Liver (tissue), 9 donors: Measurements from ENCODE around the gene CD247. TPM values are rescaled to one million over a fixed set of nuclear protein-coding genes. Genes with fewer than 3 reads are reported as not detected.

Experiments used
- DNase-seq: peaks from one replicate; pipeline ENCODE4 v3.0.0-alpha.2; 2017; ENCODE audit warnings: low spot score
- H3K27ac ChIP-seq, 2 donors: one replicate each; pipeline ENCODE4 v1.7.0; 2013; ENCODE audit warnings: inconsistent platforms in 2 of 2, low read length in 2 of 2, control low read depth in 1 of 2, low read depth in 1 of 2, mild to moderate bottlenecking in 1 of 2
- H3K27me3 ChIP-seq, 4 donors: one replicate each; pipeline versions ENCODE4 v1.6.1 to v1.7.0; 2013; ENCODE audit warnings: low read length in 3 of 4, inconsistent platforms in 1 of 4, mild to moderate bottlenecking in 1 of 4, moderate library complexity in 1 of 4; ENCODE audit not compliant: control insufficient read depth in 4 of 4, insufficient read depth in 4 of 4
- H3K36me3 ChIP-seq, 4 donors: one replicate each; pipeline versions ENCODE4 v1.6.1 to v1.7.0; 2013; ENCODE audit warnings: low read length in 3 of 4, mild to moderate bottlenecking in 3 of 4, low read depth in 1 of 4, moderate library complexity in 1 of 4; ENCODE audit not compliant: control insufficient read depth in 4 of 4, insufficient read depth in 3 of 4
- H3K4me1 ChIP-seq, 4 donors: one replicate each; pipeline versions ENCODE4 v1.6.1 to v1.7.0; 2013; ENCODE audit warnings: low read length in 3 of 4, mild to moderate bottlenecking in 3 of 4, moderate library complexity in 1 of 4; ENCODE audit not compliant: control insufficient read depth in 4 of 4, insufficient read depth in 4 of 4
- H3K4me3 ChIP-seq, 3 donors: one replicate each; pipeline versions ENCODE4 v1.6.1 to v1.7.0; 2013; ENCODE audit warnings: low read length in 3 of 3, control low read depth in 1 of 3, low read depth in 1 of 3, mild to moderate bottlenecking in 1 of 3
- H3K9ac ChIP-seq, 2 donors: one replicate each; pipeline ENCODE4 v1.7.0; 2013; ENCODE audit warnings: low read length in 2 of 2, mild to moderate bottlenecking in 2 of 2, moderate library complexity in 2 of 2, control low read depth in 1 of 2, low read depth in 1 of 2
- H3K9me3 ChIP-seq, 4 donors: one replicate each; pipeline versions ENCODE4 v1.6.1 to v1.7.0; 2013; ENCODE audit warnings: low read length in 3 of 4; ENCODE audit not compliant: control insufficient read depth in 4 of 4
- ATF3 ChIP-seq: IDR thresholded peaks from 2 replicates; pipeline ENCODE4 v1.6.1; 2016; ENCODE audit warnings: antibody characterized with exemption
- EGR1 ChIP-seq, 2 donors: IDR thresholded peaks; 2 replicates each; pipeline ENCODE4 v1.6.1; 2016 to 2018; ENCODE audit warnings: antibody characterized with exemption in 2 of 2, low read depth in 2 of 2
- FOXA1 ChIP-seq: IDR thresholded peaks from 2 replicates; pipeline ENCODE4 v1.6.1; 2016; ENCODE audit warnings: antibody characterized with exemption
- FOXA2 ChIP-seq: IDR thresholded peaks from 2 replicates; pipeline ENCODE4 v1.6.1; 2016; ENCODE audit warnings: antibody characterized with exemption
- GABPA ChIP-seq, 2 donors: IDR thresholded peaks in 1 of 2; conservative IDR thresholded peaks in 1 of 2; 2 replicates each; pipeline ENCODE4 v1.6.1; 2016; ENCODE audit warnings: antibody characterized with exemption in 2 of 2, mild to moderate bottlenecking in 1 of 2, moderate library complexity in 1 of 2
- HNF4A ChIP-seq, 2 donors: conservative IDR thresholded peaks; 2 replicates each; pipeline ENCODE4 v1.6.1; 2016; ENCODE audit warnings: antibody characterized with exemption in 2 of 2, mild to moderate bottlenecking in 2 of 2
- HNF4G ChIP-seq: IDR thresholded peaks from 2 replicates; pipeline ENCODE4 v1.6.1; 2016; ENCODE audit warnings: antibody characterized with exemption
- JUND ChIP-seq, 2 donors: IDR thresholded peaks; 2 replicates each; pipeline ENCODE4 v1.6.1; 2016; ENCODE audit warnings: antibody characterized with exemption in 2 of 2
- MAX ChIP-seq: IDR thresholded peaks from 2 replicates; pipeline ENCODE4 v1.6.1; 2016; ENCODE audit warnings: antibody characterized with exemption
- NR2F2 ChIP-seq: IDR thresholded peaks from 2 replicates; pipeline ENCODE4 v1.6.1; 2016; ENCODE audit warnings: antibody characterized with exemption
- REST ChIP-seq: IDR thresholded peaks from 2 replicates; pipeline ENCODE4 v1.6.1; 2016; ENCODE audit warnings: antibody characterized with exemption, mild to moderate bottlenecking
- RXRA ChIP-seq, 2 donors: IDR thresholded peaks; 2 replicates each; pipeline ENCODE4 v1.6.1; 2017 to 2018; ENCODE audit warnings: antibody characterized with exemption in 2 of 2, mild to moderate bottlenecking in 1 of 2
- SP1 ChIP-seq: IDR thresholded peaks from 2 replicates; pipeline ENCODE4 v1.6.1; 2018; ENCODE audit warnings: antibody characterized with exemption, mild to moderate bottlenecking
- TAF1 ChIP-seq: conservative IDR thresholded peaks from 2 replicates; pipeline ENCODE4 v1.6.1; 2016; ENCODE audit warnings: antibody characterized with exemption, mild to moderate bottlenecking
- YY1 ChIP-seq: IDR thresholded peaks from 2 replicates; pipeline ENCODE4 v1.6.1; 2016; ENCODE audit warnings: antibody characterized with exemption, mild to moderate bottlenecking
- ZBTB33 ChIP-seq: IDR thresholded peaks from 2 replicates; pipeline ENCODE4 v1.6.1; 2016; ENCODE audit warnings: antibody characterized with exemption
- WGBS: extraction: QIAGEN DNeasy Blood & Tissue Kit; methylation state at CpG from one replicate; pipeline ENCODE4 v1.1.7; 2013; 5-methylcytosine and 5-hydroxymethylcytosine counted together
- polyA plus RNA-seq, 2 donors: library from polyadenylated mRNA; stranded (reverse) in 1 of 2; unstranded in 1 of 2; fragments of 200-250 nt in 1 of 2; fragments of >200 nt in 1 of 2; fragmentation: Nextera tagmentation in 1 of 2; extraction: Ambion mirVana in 1 of 2; gene quantifications; one replicate each; pipeline versions ENCODE4 v1.2.1 to v1.2.3, GENCODE V29; 2013 to 2015
- total RNA-seq, 2 donors: library from RNA; depleted of rRNA; stranded (reverse); fragments of >200 nt; gene quantifications; one replicate each; pipeline ENCODE4 v1.2.3, GENCODE V29; 2014
- donor health status: healthy.
- donor health status: healthy.
- donor health status: healthy.
- donor health status: healthy.
- donor health status: healthy.

Gene CD247
- total and polyA plus RNA-seq, 4 donors, result 0.61 to 2.2 (median 1.6) TPM

- no peak overlapping the region for H3K4me3 ChIP-seq
- peaks cover 0 to 5% (median 2%) of the 10 kb centered on the region in 4 donors for H3K36me3 ChIP-seq
- no peaks in the 10 kb centered on the region for H3K27me3 ChIP-seq
- H3K9ac ChIP-seq, result no peak overlapping the region
- H3K9me3 ChIP-seq, result no peaks in the 10 kb centered on the region
- no peak overlapping the region for H3K27ac ChIP-seq
- no peaks in the 10 kb centered on the region for H3K4me1 ChIP-seq
- no peak for DNase-seq
- WGBS, result 94% methylated on average over 4 of the region's 4 CpGs
- TF ChIP-seq HNF4G (no peak), FOXA1 (no peak), NR2F2 (no peak)
Observed at GRCh38 chr1:167426716-167427115, 91.6 kb downstream of the CD247 start.

- no peak overlapping the region for H3K4me3 ChIP-seq
- 93% methylated on average over 7 of the region's 7 CpGs for WGBS
- H3K36me3 ChIP-seq, result peaks cover 0 to 5% (median 2%) of the 10 kb centered on the region in 4 donors
- no peak for DNase-seq
- no peak for TF ChIP-seq NR2F2
- TF ChIP-seq ZBTB33, result no peak
- no peak for TF ChIP-seq RXRA (IDR thresholded peaks at IDR 0.05)
- no peak for TF ChIP-seq TAF1
- no peak for TF ChIP-seq HNF4G
- no peak for TF ChIP-seq GABPA (IDR thresholded peaks at IDR 0.05 in 1 of 2, conservative IDR thresholded peaks at IDR 0.05 in 1 of 2)
- no peak for TF ChIP-seq EGR1 (IDR thresholded peaks at IDR 0.05; ENCODE audit: low read depth in 2 of 2)
- no peak for TF ChIP-seq FOXA2
- no peaks in the 10 kb centered on the region for H3K27me3 ChIP-seq
- no peaks in the 10 kb centered on the region for H3K9me3 ChIP-seq
- no peak overlapping the region for H3K9ac ChIP-seq
- H3K4me1 ChIP-seq, result no peaks in the 10 kb centered on the region
- H3K27ac ChIP-seq, result no peak overlapping the region
Observed at GRCh38 chr1:167425482-167425881, 92.8 kb downstream of the CD247 start.

GRCh38 chr1:167423684-167424619, 94.4 kb downstream of the CD247 start:
- H3K9ac ChIP-seq, result no peak overlapping the region
- H3K9me3 ChIP-seq, result no peaks in the 10 kb centered on the region
- H3K36me3 ChIP-seq, result peaks cover 0 to 5% (median 2%) of the 10 kb centered on the region in 4 donors
- no peak for DNase-seq
- H3K4me3 ChIP-seq, result no peak overlapping the region
- 96% methylated on average over 15 of the region's 15 CpGs for WGBS
- H3K4me1 ChIP-seq, result no peaks in the 10 kb centered on the region
- no peak overlapping the region for H3K27ac ChIP-seq
- H3K27me3 ChIP-seq, result no peaks in the 10 kb centered on the region
- no peak for TF ChIP-seq SP1
- no peak for TF ChIP-seq FOXA2
- no peak for TF ChIP-seq JUND (IDR thresholded peaks at IDR 0.05)
- TF ChIP-seq FOXA1, result no peak
- TF ChIP-seq HNF4A (conservative IDR thresholded peaks at IDR 0.05), result no peak
- no peak for TF ChIP-seq YY1
- TF ChIP-seq ZBTB33, result no peak
- no peak for TF ChIP-seq REST
- TF ChIP-seq TAF1, result no peak
- no peak for TF ChIP-seq GABPA (IDR thresholded peaks at IDR 0.05 in 1 of 2, conservative IDR thresholded peaks at IDR 0.05 in 1 of 2)
- no peak for TF ChIP-seq EGR1 (IDR thresholded peaks at IDR 0.05; ENCODE audit: low read depth in 2 of 2)
- TF ChIP-seq ATF3, result no peak
- TF ChIP-seq MAX, result no peak
- TF ChIP-seq NR2F2, result no peak
